Mammary epithelial cell (primary cell): ENCODE data around the gene DYSF.

Experiments
- EZH2 ChIP-seq: IDR thresholded peaks from 2 replicates; pipeline ENCODE4 v1.6.1; 2012; ENCODE audit warnings: low read length, inconsistent platforms, borderline replicate concordance
- TF ChIP-seq, protein P1 (sequence below), 2 donors: IDR thresholded peaks in 1 of 2; conservative IDR thresholded peaks in 1 of 2; 2 replicates each; pipeline ENCODE4 v1.5.1; 2011 to 2012; ENCODE audit warnings: inconsistent platforms in 2 of 2, low read length in 2 of 2, mild to moderate bottlenecking in 2 of 2, control low read depth in 1 of 2, low read depth in 1 of 2; ENCODE audit not compliant: insufficient read depth in 1 of 2; ENCODE audit errors: extremely low read depth in 1 of 2

DNA sequence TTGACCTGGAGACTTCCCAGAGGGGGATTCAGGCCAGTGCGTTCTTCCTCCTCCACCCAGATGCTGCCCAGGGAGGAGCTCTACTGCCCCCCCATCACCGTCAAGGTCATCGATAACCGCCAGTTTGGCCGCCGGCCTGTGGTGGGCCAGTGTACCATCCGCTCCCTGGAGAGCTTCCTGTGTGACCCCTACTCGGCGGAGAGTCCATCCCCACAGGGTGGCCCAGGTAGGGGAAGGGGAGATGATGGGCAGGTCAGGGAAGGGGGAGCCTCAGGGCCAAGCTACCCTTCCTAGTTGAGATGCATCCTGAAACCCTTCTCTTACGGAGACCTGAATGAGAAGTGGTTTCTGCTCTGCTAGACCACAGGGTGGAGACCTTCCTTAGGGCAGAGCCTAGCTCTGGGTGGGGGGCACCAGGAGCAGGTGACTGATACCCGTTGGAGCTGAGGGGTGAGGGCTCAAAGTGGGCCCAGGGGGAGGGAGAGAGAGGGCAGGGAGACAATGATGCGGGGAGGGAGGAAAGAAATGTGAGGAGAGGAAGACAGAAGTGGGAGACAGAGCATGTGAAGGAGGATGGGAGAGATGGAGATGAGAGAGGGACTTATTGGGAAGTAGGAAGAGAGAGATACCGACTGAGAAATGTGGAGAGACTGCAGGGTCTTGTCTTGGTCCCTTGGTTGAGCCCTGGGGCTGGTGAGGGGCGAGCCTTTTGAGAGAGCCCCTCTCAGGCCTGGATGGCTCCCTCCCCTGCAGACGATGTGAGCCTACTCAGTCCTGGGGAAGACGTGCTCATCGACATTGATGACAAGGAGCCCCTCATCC is 159.4 kb downstream of the DYSF start:
- TF ChIP-seq, protein P1, sequence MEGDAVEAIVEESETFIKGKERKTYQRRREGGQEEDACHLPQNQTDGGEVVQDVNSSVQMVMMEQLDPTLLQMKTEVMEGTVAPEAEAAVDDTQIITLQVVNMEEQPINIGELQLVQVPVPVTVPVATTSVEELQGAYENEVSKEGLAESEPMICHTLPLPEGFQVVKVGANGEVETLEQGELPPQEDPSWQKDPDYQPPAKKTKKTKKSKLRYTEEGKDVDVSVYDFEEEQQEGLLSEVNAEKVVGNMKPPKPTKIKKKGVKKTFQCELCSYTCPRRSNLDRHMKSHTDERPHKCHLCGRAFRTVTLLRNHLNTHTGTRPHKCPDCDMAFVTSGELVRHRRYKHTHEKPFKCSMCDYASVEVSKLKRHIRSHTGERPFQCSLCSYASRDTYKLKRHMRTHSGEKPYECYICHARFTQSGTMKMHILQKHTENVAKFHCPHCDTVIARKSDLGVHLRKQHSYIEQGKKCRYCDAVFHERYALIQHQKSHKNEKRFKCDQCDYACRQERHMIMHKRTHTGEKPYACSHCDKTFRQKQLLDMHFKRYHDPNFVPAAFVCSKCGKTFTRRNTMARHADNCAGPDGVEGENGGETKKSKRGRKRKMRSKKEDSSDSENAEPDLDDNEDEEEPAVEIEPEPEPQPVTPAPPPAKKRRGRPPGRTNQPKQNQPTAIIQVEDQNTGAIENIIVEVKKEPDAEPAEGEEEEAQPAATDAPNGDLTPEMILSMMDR (conservative IDR thresholded peaks at IDR 0.05 in 1 of 2, IDR thresholded peaks at IDR 0.05 in 1 of 2; ENCODE audit: extremely low read depth in 1 of 2, insufficient read depth in 1 of 2, low read depth in 1 of 2, low read length in 2 of 2), result no peak
- no peak for TF ChIP-seq EZH2
